Epidermal melanocyte (primary cell): Measurements from ENCODE around the gene MALAT1.
"Not testable (repeated sequence)": the region's sequence is repeated elsewhere in the genome, so short reads cannot be mapped to it uniquely, and the experiment has no call there.

Experiments used
- DNase-seq: peaks from one replicate; pipeline ENCODE4 v3.0.0; 2011; ENCODE audit warnings: low spot score; ENCODE audit not compliant: insufficient read length

MALAT1 gene

GRCh38 chr11:65498042-65498726 is 661 bp upstream of the MALAT1 start:
- DNase-seq, result no peak

- no peak for DNase-seq
These were observed 193 bp upstream of the MALAT1 start for GRCh38 chr11:65498727-65498976.

GRCh38 chr11:65499713-65500386 is 1.0 kb downstream of the MALAT1 start:
- no peak for DNase-seq

GRCh38 chr11:65500387-65501185 is 1.7 kb downstream of the MALAT1 start:
- DNase-seq, result no peak

GRCh38 chr11:65501186-65501471 is 2.3 kb downstream of the MALAT1 start:
- DNase-seq, result no peak

- no peak for DNase-seq
These were observed 2.8 kb downstream of the MALAT1 start for GRCh38 chr11:65501472-65502273.

GRCh38 chr11:65502274-65502554 is 3.4 kb downstream of the MALAT1 start:
- DNase-seq, result no peak

DNA sequence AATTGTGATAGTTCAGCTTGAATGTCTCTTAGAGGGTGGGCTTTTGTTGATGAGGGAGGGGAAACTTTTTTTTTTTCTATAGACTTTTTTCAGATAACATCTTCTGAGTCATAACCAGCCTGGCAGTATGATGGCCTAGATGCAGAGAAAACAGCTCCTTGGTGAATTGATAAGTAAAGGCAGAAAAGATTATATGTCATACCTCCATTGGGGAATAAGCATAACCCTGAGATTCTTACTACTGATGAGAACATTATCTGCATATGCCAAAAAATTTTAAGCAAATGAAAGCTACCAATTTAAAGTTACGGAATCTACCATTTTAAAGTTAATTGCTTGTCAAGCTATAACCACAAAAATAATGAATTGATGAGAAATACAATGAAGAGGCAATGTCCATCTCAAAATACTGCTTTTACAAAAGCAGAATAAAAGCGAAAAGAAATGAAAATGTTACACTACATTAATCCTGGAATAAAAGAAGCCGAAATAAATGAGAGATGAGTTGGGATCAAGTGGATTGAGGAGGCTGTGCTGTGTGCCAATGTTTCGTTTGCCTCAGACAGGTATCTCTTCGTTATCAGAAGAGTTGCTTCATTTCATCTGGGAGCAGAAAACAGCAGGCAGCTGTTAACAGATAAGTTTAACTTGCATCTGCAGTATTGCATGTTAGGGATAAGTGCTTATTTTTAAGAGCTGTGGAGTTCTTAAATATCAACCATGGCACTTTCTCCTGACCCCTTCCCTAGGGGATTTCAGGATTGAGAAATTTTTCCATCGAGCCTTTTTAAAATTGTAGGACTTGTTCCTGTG is 3.9 kb downstream of the MALAT1 start:
- no peak for DNase-seq

- DNase-seq, result no peak
These were observed 4.6 kb downstream of the MALAT1 start for GRCh38 chr11:65503368-65503948.

- no peak for DNase-seq
These were observed 5.3 kb downstream of the MALAT1 start for GRCh38 chr11:65503949-65504673.

- no peak for DNase-seq
These were observed 6.0 kb downstream of the MALAT1 start for GRCh38 chr11:65504674-65505465.

DNA sequence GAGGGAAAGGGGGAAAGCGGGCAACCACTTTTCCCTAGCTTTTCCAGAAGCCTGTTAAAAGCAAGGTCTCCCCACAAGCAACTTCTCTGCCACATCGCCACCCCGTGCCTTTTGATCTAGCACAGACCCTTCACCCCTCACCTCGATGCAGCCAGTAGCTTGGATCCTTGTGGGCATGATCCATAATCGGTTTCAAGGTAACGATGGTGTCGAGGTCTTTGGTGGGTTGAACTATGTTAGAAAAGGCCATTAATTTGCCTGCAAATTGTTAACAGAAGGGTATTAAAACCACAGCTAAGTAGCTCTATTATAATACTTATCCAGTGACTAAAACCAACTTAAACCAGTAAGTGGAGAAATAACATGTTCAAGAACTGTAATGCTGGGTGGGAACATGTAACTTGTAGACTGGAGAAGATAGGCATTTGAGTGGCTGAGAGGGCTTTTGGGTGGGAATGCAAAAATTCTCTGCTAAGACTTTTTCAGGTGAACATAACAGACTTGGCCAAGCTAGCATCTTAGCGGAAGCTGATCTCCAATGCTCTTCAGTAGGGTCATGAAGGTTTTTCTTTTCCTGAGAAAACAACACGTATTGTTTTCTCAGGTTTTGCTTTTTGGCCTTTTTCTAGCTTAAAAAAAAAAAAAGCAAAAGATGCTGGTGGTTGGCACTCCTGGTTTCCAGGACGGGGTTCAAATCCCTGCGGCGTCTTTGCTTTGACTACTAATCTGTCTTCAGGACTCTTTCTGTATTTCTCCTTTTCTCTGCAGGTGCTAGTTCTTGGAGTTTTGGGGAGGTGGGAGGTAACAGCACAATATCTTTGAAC is 6.8 kb downstream of the MALAT1 start:
- DNase-seq, result no peak

DNA sequence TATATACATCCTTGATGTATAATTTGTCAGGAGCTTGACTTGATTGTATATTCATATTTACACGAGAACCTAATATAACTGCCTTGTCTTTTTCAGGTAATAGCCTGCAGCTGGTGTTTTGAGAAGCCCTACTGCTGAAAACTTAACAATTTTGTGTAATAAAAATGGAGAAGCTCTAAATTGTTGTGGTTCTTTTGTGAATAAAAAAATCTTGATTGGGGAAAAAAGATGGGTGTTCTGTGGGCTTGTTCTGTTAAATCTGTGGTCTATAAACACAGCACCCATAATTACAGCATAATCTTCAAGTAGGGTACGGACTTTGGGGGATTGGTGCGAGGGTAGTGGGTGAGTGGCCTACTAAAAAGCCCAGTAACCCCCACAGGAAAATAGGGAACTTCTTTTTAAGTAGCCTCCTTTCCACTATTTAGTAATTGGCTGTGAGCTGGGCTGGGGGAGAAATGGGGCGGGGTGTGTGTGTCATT is 7.5 kb downstream of the MALAT1 start:
- no peak for DNase-seq

GRCh38 chr11:65506772-65507505 is 8.1 kb downstream of the MALAT1 start:
- no peak for DNase-seq

- not testable (repeated sequence) for DNase-seq
These were observed 13.5 kb downstream of the MALAT1 start for GRCh38 chr11:65512311-65512710.

- no peak for DNase-seq
These were observed 17.5 kb downstream of the MALAT1 start for GRCh38 chr11:65516135-65516968.
